GM18507 (cell line): ENCODE data around the gene ZNF79.
A peak's percentile ranks its signal among the peaks of the same experiment; 100 is the strongest.
"Not testable (repeated sequence)": the region's sequence is repeated elsewhere in the genome, so short reads cannot be mapped to it uniquely, and the experiment has no call there.

ENCODE experiments used
- DNase-seq: peaks from one replicate; pipeline ENCODE4 v3.0.0; 2011; ENCODE audit warnings: low read depth; ENCODE audit not compliant: insufficient read length; ENCODE audit errors: extremely low spot score
- FAIRE-seq: peaks from 2 replicates; lab custom pipeline; 2011; peaks lifted over from hg19 to GRCh38; lab: Jason Lieb, UNC

ZNF79 gene

DNA sequence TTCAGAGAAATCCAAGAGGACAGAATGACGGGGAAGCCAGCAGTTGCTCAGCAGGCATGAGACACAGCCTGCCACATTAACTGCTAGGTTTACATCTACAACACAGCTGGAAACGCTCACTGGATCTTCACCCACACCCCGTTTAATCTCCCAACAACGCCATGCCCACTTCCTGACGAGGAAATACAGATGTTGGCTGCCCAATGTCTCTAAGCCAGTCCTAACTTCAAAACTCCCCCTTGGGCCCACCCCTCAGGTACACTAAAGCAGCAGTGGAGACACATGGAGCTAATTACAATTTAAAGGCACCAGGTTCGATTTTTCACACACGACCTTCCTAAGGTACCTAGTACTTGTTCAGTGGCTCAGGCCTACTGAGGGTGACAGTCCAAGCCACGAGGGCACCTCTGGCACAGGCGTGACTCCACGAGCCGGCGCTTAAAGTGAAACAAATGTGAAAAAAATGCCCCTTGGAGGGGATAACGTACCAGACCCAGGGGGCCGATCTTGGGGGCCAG, 26.1 kb downstream of the ZNF79 start:
- DNase-seq (no peak), FAIRE-seq (no peak)

DNA sequence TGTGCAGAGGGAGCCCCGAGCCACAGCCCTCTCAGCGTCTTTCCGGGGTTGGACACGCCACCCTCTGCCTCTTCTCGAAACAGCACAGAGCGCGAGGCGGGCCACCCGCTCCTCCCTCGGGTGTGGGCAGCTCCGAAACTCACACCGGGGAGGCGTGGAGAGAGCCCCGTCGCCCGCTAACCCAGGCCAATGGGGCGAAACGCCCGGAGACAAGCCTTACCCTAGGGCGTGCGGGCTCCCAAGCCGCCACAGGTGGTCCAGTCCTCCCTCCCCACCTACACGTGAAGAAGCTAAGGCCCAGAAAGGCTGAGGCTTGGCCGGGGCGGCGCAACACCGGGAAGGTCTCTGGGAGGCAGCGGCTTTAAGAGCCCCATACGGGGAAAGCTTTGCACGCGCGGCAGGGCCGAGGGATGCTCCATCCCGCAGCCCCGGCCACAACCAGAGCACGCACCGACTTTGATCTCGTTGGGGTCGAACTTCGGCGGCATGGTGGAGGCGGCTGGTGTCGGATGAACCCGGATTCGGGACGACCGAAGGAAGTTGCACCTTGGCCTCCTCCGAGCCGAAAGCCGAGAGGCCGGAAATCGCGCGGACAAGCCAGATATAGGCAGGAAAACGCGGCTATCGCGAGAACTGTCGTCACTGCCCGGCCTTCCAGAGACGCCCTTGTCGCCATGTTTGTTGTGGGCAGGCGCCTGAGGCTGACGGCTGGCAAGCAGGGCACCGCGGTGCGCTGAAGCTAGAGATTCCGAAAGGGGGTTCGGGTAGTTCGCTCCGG, 26.8 kb downstream of the ZNF79 start, which contains the start of the genes LRSAM1 and RPL12:
LRSAM1 (plus strand) TSS at position 681 of the 778 bp plus-strand sequence. CDS start 3,018 bp downstream, outside the sequence.
RPL12 (minus strand) TSS at position 577 of the 778 bp plus-strand sequence; CDS start at position 488, 89 bp downstream.
- DNase-seq (peak; percentile 92), FAIRE-seq (peak; percentile 92)

DNA sequence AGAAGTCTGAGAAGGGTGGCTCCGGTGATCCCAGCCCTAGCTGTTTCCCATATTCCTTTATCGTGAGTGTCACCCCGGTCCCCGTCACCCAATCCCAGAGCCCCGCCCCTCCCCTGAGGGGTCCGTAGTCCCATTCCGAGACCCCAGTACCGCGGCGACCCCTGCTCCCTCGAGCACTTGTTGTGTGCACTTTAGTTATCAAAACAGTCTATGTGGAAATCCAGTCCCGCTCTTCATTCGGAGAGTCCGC, 27.4 kb downstream of the ZNF79 start:
- FAIRE-seq (no peak), DNase-seq (no peak)

DNA sequence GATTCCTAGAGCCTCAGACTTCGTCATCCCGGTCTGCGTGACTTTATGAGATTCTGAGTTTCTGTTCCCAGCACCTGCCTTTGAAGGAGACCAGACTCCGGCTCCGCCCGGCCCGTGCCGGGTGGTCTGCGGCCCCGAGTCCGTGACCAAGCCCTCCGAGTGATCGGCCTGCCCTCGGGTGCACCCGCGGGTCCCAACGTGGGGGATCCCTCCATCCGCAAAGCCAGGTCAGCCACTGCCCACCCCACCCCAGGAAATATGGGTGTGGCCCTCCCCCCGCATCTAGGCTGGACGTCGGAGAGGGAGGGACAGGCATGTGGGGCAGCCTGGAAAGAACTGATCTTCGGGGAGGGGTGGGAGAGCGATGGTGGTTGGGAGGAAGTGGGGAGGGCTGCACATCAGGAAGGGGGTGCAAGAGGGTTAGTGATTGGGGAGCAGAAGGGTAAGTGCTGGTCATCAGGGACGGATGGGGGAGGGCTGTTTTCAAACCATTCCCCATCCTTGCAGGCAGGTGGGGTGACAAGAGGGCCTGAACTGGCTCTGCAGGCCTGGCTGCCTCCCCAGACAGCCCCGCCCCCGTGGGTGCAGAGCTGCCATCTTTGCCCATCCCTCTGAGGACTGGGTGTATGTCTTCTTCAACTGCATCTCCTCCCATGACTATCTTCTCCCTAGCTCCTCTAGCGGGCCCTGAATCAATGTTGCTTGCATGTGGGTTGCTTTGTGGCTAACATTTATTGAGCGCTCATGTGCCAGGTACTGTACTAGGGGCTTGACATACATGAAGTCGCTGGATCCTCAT, 27.9 kb downstream of the ZNF79 start:
- DNase-seq (peak; percentile 35), FAIRE-seq (peak; percentile 73)

DNA sequence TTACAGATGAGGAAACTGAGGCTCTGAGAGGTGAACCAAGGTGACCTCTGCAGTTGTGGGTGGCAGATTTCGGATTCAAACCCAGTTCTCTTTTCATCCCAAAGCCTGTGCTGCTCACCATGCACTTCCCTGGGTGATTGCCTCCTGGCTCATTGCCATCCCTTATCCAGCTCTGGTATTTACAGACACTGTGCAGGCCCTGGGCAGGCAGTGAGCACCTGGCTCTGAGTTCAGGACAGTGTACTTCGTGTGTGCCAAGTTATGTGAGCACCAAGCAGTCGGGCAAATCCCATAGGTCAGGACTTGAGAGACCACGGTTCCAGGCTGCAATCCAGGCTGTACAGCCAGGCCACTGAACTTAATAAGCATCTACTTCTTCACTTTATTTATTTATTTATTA, 28.5 kb downstream of the ZNF79 start:
- no peak for FAIRE-seq
- no peak for DNase-seq

DNA sequence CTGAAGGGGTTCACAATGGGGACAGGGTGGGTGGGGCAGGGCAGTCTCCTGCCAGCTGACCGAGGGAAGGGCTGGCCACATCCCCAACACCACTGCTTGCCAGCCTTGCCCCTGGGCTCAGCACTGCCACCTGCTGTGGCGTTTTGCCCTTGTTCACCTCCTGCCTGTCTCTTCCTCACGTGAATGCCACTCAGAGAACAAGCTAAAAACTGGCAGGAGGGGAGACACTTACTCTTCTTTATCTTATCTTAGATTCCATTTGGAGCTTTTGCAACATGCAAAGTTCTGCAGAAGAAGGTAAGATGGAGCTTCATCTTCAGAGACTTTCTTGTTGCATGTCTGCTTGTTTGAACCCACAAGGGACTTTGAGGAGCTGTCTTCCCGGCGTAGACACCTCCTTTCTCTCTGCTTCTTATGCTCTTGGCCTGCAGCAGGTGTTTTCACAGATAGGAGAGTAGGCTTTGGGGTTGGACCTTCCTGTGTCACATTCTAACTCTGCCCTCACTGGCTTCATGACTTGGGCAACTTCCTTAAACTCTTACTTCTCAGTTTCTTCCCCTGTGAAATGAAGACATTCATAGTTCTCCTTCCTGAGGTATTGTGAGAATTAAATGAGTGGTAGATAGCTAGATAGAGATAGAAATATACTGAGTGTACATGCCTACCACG, 31.3 kb downstream of the ZNF79 start:
- FAIRE-seq, result peak; percentile 42
- no peak for DNase-seq

DNA sequence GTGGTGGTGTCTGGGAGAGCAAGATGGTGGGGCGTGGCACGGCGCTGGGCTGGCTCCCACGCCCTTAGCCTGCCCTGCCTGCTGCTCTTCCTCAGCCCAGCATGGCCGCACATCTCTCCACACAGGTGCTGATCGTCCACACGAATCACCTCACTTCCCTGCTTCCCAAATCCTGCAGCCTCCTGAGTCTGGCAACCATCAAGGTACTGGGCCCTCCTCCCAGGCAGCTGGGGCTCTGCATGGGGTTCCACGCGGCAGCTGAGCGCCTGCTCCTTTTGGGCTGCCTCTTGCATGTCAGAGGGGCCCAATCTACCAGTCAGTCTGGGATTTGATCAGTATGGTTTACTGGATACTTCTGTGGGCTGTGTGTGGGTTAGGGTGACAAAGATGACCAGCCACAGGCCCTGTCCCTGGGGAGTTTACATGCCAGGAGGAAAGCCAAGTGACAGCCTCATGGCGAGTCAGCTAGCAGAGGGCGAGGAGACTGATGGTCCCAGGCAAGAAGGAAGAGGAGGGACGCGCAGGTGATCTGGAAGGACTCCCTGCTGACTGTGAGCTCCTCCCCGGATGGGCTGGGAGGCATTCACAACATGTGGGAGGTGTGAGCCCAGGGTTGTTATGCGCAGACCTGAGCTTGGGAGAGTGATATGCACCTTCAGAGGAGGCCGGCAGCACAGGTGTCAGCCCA, 33.2 kb downstream of the ZNF79 start:
- no peak for FAIRE-seq
- DNase-seq, result no peak

DNA sequence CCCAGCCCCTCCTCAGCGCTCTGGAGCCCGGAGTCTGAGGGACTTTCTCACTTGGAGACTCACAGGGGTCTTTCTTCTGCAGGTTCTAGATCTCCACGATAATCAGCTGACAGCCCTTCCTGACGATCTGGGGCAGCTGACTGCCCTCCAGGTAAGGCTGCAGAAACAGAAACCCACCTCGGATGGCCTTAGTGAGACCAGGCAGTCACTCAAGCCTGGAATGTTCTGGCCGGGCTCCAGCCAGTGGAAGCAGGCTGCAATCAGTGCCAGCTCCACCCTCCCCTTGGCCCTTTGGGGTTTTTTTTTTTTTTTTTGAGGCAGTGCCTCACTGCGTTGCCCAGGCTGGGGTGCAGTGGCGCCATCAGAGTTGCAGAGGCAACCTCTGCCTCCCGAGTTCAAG, 34.7 kb downstream of the ZNF79 start:
- no peak for FAIRE-seq

DNA sequence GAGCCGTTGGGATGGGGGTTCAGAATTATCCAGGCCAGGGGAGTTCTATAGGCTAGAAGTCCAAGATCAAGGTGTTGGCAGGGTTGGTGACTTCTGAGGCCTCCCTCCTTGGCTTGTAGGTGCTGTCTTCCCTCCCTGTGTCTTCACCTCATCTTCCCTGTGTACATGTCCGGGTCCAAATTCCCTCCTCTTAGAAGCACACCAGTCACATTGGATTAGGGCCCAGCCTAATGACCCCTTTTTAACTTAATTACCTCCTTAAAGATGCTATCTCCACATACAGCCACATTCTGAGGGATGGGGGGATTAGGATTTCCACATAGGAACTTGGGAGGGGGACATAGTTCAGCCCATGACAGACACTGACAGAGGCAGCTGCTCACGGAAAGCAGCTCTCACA, 39.2 kb downstream of the ZNF79 start:
- DNase-seq, result no peak

More for the DNA sequence above, 34.7 kb downstream of the ZNF79 start:
- no peak for DNase-seq

DNA sequence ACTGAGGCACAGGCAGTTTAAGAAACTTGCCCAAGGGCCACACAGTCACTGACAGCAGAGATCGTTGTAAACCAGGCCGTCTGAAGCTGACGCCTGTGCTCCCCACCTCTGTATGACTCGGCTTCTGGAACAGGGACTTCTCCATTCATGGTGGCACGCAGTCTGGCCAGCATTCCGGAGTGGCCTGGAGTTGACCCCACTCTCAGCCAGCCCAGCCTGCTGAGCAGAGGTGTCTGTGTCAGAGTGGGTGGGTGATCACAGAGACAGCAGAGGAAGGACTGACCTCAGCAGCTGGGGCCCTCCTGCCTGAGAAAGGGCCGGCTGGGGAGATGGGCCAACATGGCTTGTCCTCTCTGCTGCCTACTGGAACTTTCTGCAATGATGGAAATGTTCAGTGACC, 39.7 kb downstream of the ZNF79 start:
- DNase-seq (no peak), FAIRE-seq (no peak)

More for the DNA sequence above, 39.2 kb downstream of the ZNF79 start:
- no peak for FAIRE-seq

DNA sequence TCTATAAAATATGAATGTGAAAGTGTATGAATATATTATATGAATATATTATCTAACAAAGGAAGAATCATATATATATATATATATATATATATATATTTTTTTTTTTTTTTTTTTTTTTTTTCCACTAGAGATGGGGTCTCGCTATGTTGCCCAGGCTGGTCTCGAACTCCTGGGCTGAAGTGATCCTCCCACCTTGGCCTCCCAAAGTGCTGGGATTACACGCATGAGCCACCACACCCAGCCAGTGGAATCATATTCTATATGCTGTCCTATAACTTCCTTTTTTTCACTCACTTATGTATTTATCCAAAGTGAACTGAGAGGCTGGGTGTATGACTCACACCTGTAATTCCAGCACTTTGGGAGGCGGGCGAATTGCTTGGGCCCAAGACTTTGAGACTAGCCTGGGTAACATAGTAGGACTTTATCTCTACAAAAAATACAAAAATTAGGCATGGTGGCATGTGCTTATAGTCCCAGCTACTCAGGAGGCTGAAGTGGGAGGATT, 42.3 kb downstream of the ZNF79 start:
- FAIRE-seq, DNase-seq: not testable (repeated sequence)

DNA sequence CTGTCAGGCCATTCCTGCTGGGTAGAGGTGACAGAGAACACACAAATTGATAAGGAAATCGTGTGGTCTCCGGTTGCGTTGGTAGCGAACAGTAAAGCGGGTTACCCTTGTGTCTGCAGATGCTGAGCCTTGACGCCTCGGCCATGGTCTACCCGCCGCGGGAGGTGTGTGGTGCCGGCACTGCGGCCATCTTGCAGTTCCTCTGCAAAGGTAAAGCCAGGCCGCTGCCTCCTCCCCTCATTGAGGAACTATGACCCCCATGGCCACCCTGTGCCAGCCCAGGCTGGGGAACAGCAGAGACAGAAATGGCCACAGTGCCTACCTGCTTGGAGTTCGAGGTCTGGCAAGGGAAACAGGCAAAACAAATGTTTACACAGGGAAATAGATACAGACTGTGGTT, 43.4 kb downstream of the ZNF79 start:
- DNase-seq (no peak), FAIRE-seq (no peak)

DNA sequence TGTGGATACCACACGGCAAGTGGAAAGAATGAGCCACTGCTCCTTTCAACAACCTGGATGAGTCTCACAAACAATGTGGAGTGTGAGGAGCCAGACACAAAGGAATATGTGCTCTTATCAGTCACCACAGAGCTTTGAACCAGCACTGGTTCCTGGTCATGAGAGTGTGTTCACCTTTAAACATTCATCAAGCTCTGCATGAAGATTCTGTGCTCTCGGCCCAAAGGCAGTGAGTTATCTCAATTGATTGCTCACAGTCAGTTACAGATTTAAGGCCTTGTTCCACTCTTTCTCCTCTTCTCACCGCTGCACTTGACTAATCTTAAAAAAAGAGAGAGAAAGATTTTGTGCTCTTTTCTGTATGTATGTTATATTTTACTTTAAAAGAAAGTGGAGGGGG, 46.5 kb downstream of the ZNF79 start:
- DNase-seq (no peak), FAIRE-seq (no peak)

DNA sequence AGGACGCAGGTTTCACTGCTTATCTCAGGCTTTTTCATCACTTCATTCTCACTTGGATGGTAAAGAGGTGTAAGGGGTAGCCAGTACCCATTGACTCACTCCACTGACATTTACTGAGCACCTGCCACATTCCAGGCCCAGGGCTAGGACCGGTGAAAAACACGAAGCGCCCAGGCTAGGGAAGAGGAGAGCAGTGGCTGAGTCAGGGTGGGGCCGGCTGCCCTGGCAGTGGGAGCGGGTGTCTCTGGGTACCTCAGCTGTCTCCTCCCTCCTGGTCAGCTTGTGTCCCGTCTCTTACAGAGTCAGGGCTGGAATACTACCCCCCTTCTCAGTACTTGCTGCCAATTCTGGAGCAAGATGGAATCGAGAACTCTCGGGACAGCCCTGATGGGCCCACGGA, 49.3 kb downstream of the ZNF79 start:
- no peak for FAIRE-seq
- DNase-seq, result no peak

DNA sequence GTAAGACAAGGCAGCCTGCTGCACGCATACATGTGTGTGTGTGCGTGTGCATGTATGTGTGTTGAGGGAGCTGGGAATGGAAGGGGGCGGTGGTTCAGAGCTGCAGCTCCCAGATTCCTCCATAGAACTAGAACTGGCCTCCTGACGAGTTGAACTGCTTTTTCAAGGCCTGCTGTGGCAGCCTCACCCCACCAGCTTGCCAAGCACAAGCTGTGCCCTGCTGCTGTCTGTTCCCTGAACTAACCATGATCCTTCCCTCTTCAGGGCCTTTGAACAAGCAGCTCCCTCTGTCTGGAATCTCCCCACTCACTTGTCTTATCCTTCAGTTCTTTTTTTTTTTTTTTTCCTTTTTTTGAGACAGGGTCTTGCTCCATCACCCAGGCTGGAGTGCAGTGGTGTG, 49.8 kb downstream of the ZNF79 start:
- no peak for DNase-seq
- FAIRE-seq, result no peak

DNA sequence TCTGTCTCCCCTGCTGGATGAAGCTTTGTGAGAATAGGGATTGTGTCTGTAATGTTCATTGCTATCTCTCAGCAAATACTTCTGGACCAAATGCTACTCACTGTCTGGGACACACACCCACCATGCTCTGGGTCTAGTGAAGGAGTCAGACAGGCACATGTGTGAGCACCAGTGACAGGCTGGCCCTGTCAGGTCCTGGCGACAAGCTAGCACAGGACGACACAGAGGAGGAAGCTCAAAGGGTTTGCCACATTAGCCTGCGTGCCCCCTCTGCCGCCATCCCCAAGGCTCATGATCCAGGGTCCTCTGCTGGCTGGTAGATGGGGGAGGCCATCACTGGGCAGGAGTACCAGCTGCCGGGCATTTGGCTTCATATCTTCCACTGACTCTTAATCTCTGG, 50.4 kb downstream of the ZNF79 start:
- DNase-seq, result no peak
- FAIRE-seq, result no peak

DNA sequence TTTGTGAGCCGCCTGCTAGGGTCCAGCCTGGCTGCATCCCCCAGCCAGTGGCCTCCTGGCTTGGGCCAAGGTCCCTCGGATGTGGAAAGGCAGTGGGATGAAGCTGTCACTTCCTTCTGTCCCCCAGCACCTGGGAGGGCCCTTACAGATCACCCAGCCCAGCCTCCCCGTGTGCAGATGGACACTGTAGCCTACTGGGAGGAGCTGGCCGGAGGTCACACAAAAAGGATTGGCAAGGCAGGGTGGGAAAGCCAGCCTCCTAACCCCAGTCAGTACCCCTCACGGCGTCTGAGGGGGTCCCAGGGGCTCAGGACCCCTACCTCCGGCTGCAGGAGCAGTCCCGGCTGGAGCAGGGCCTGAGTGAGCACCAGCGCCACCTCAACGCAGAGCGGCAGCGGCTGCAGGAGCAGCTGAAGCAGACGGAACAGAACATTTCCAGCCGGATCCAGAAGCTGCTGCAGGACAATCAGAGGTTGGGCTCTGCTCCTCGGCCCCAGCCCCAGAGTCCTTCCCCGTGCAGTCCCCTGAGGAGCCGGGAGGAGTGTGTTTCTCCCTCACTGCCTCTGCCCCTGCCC, 55.4 kb downstream of the ZNF79 start:
- FAIRE-seq, result no peak

DNA sequence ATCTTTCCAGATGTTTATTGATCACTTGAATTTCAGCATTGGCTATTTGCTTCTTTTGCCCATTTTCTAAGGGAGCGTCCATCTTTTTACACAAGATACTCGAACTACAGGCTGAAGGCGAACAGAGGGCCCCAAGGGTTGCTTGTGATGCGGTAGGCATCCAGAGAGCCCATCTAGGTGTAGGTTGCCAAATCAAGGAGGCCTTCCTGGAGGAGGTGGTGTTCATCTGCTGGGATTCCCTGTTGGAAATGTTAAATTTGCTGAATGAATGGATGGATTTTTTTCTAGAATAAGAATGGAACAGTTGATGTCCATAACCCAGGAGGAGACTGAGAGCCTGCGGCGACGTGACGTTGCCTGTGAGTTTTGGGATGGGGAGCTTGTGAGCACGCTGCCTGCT, 58.5 kb downstream of the ZNF79 start:
- FAIRE-seq, result no peak
- DNase-seq, result no peak

More for the DNA sequence above, 55.4 kb downstream of the ZNF79 start:
- DNase-seq, result no peak

DNA sequence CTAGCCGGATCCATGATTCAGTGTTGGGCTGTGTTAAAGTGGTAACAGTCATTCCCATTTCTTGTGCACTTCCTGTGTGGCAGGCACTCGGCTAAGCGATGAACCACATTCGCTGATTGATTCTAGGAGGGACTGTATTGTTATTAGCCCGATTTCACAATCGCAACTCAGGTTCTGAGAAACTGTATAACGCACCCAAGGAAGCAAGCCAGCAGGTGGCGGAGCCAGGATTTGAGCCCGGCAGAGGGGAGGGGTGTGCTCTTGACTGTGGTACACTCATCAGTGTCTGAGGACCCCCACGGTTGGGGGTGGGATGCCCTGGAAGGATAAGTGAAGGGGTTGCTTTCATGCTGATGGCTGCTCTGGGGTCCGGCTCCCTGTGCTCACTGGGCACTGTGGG, 61.8 kb downstream of the ZNF79 start:
- no peak for FAIRE-seq
- DNase-seq, result no peak
